Activated CD4-positive, CD25-positive, alpha-beta regulatory T cell treated with anti-CD3 and anti-CD28 coated beads, Interleukin-2, amount 50 U/mL, for 16 hours (primary cell): Measurements from ENCODE around the gene NFXL1.

Experiments used
- DNase-seq: peaks from one replicate; pipeline ENCODE4 v3.0.0-alpha.2; 2020; ENCODE audit warnings: low read depth, low spot score

Gene NFXL1

DNA sequence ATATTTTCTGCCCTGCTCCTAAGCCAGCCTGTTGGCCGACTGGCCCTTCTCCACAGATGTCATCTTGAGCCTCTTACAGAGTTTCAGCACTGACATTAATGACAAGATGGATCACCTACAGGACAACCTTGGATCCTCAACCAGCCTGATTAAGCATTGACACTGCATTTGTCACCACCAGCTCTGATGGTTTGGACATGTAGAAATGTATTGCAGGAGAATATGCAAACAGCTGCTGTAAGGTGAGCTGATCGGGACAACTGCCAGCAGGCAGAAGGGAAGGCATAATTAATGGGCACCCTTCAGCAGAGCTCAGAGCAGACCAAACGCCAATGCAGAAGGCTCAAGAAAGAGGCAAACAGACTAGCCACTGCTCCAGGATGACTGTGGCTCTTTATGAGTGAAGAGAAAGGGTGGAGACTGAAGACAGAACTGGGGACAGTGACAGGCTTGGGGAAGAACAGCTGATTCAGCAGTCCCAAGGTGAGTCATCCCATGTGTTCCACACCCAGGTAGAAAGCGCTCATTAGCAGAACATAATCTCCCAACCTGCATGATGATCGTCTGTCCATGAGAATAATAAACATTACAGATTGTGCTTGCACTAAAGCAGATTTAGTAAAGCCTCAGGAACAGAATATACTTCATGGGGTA lies 83.2 kb downstream of the NFXL1 start:
- DNase-seq, result no peak

DNA sequence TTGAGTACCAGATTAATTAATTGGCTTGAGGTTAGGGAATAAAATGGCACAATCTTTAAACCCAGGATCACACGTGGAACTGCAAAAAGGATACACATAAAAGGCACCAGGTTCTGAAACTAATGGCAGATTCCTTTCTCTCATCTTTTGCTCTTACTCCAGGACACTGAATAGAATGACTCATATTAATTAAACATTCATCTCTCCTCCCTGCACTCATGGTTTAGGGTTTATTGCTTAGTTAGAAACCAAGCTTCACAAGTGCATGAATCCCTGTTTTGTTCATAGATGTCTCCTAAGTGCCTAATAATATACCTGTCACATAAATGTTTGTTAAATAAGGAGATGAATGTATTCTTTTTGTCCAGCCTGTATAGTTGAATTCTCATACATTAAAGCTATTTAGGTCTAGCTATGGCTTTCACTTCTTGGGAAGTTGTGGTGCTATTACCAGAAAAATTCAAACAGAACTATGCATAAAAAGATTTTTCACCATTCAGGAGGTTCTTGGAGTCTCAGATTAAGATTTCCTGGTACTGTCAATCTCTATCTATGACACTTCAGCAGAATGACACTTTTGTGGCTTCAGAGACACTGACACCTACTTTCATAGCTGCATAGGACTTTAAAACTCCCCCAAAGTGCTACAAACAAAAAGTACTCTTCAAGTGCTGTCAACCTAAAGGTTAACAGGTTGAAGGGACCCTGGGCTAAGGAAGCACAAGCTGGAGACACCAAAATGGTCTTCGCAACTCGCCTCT lies 83.9 kb downstream of the NFXL1 start:
- DNase-seq, result no peak

DNA sequence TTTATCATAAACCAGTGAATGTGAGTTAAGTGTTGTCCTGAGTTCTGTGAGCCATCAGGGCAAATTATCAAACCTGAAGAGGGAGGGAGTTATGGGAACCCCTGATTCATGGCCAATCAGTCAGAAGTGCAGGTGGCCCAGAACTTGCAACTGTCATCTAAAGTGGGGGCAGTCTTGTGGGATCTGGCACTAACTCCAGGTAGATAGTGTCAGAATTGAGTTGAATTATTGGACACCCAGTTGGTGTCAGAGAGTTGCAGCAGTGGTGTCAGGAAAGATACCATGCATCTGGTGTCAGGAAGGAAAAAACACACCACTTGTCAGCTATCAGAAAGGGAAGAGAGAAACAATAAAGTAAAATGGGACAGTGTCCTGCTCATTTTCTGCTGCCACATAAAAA lies 84.9 kb downstream of the NFXL1 start:
- no peak for DNase-seq

DNA sequence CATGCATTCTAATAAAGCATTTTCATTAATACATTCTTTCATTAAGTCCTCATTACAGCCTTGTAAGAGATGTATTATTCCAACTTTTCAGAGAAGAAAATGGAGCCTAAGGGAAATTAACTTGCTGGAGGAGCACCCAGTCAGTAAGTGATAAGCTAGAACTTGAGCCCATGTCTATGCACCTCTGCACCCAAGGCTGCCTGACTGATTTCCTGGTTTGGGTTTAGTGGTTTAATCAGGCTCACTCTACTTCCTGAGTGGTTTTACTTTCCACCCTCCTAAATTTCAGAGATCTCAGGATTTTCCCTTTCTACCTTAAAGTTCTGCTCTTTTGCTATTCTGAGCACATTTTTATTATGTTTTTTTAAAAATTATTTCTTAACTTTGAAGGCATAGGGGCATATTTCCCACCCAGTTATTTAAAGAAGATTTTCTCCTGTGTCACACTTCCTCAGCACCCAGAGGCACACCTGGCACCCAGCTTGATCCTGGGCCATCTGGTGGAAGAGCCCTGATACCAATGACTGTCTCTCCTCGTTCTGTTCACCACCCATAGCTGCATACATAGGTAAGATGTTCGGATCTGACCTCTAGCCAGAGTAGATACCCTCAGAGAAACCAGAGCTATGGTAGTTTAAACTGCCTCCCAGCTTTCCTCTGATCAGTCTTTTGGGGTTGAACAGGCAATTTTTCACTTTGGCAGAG lies 86.9 kb downstream of the NFXL1 start:
- no peak for DNase-seq

DNA sequence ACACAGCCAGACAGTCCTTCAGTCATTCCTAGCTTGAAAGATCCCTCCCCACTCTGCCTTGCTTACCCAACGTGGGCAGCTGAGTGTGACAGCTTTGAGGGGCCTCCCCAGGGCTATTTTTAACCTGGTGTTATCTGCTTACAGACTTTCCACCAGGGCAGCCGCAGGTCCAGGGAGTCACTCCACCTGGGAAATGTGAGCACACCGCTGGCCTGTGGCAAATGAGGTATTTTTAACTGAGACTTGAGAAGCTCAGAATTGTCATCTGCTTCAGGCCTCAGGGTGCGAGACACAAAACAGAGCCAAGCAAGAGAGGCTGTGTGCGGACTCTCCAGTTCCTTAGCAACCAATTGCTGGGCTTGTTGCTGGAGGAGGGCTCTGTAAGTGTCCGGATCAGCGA lies 89.5 kb downstream of the NFXL1 start:
- no peak for DNase-seq

DNA sequence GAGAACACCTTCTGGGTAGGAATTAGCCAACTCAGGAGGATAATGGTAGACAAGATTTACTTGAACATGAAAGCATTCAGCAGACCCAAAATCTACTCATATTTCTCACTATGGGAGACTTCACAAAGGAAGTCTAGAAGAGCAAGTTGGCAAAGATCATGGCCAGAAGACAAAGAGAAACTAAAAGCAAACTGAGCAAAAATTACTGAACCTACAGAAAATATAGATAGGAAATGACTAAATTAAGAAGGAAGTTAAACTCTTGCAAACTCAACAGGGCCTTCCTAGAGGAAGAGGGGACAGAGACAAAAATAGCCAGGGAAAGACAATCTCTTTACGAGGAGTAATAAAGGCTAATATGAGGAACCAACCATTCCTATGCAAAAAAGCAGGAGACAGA lies 95.2 kb downstream of the NFXL1 start:
- DNase-seq, result no peak

DNA sequence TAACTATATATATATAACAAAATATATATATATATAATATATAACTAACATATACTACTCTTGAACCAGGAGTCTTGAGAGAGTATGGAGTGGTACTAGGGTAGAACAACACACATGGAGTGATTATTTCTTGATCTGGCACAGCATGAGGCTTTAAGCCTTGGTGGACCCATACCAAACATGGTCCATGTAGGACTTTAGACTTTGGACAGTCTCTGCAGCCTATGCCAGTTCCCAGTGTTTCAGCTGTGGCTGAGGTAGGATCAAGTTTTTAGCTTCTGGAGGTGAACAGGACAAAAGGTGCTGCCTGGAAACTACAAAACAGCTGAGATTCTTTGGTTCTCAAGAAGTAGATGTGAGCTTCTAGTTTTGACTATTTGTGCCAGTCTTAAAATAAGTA lies 97.1 kb downstream of the NFXL1 start:
- DNase-seq, result no peak

DNA sequence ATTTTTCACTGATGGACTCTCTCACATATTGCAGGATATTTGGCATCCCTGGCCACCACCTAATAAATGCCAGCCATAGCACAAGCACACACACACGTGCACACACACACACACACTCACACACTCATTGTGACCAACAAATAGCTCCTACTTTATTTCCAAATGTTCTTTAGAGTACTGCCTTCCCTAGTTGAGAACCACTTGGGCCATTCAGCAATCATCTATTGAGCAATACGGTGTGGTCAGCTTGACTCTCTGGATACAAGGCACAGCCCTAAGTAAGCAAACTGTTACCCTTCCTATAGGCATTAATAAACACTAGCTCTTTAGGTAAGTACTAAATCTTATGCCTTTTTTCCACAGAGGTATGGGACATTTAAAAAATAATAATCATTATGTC lies 97.6 kb downstream of the NFXL1 start:
- DNase-seq, result no peak

DNA sequence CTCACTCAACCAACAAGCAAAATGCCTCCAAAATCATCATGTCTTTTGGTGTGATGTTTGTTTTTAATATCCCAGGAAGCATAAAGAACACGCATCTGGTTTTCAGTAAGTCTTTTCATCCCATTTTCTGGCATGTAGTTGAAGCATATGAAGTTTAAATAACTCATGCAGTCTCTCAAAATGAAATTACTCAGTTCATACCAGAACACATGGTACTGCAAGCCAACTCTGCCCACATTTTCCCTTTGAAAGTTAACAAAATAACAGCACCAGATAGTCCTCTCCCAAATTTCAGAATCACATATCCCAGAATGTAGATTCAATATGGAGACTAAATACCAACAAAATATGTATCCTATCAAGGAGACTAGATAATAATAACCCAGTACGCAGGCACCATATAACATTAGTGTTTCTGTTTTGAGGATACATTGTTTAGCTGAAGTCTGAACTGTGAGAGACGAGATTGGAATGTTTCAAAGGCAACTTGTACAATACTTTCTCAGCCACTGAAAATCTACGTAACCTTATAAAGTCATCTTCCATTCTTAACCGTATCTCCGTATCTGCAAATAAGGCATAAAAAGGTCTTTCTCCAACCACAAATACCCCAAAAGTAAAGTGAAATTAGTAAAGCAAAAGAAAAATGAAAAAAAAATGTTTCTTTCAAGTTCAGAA lies 99.6 kb downstream of the NFXL1 start:
- no peak for DNase-seq

DNA sequence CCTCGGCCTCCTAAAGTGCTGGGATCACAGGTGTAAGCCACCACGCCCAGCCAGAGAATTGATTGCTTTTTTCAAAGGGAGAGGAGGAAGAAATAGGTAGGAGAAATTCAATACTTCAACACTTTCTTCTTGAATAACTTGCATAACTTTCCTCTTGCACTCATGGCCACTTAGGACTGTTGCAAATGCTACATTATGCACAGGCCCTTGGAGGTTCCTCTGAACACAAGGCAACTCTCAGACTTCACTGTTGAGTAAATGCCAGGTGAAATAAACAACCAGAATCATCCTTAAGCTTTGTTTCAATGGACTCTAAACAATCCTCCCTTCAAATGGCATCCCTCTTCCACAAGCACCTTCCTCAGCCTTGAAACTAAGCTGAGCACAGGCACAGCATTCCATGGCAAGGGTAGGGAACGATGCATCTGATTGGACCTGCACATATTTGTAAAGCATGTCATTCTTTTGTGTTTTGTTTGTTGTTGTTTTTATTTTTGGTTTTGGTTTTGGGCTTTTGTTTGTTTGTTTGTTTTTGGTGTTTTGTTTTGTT lies 104.7 kb downstream of the NFXL1 start:
- DNase-seq, result no peak

DNA sequence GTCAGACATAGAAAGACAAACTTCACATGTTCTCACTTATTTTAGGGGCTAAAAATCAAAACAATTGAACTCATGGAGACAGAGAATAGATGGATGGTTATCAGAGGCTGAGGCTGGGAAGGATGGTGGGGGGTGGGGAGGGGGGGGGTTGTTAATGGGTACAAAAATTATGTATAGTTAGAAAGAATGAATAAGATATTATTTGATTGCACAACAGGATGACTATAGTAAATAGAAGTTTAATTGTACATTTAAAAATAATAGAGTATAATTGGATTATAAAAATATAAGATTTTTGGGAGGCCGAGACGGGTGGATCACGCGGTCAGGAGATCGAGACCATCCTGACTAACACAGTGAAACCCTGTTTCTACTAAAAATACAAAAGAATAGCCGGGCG lies 109.8 kb downstream of the NFXL1 start:
- no peak for DNase-seq

DNA sequence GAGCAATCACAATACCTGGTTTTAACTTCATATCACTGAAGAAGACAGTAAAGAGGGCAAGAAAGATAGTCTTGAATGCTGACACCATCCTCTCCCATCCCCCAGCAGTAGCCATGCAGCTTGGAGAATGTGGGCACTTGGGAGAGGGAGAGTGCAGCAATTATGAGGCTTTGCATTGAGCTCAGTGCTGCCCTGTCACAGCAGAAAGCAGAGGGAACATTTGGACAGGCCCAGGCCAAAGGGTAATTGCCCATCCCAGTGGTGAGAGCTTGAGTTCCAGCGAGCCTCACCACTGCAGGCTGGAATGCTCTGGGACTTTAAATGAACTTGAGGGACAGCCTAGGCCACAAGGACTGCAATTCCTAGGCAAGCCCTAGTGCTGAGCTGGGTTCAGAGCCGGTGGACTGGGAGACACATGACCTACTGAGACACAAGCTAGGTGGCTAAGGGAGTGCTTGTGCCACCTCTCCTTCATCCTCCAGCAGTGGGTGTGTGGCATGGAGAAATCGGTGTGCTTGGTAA lies 112.8 kb downstream of the NFXL1 start:
- DNase-seq, result no peak

DNA sequence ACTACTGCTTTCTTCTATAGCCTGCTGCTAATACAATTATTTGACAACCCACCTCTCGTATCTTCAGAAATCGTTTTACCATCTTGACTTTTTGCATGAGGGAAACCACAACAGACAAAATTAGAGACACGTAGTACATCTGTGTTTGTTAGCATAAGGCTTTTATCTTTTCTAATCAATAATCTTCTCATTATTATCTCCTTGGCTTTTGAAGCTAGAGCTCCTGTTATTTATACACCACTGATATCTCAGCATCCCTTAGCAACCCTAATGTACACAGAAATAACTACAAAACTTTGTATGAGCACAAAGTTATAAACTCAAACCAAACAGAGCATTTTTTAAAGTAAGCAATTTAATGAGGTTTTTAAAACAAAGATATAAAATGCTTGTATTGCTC lies 116.2 kb downstream of the NFXL1 start:
- DNase-seq, result no peak
